OCI-LY3 (cell line): ENCODE results near the gene SHTN1.

ENCODE experiments used
- H2AFZ ChIP-seq: fragments of 200-600, 300-600 bp; shearing (Covaris generic); 2 replicates; pipeline ENCODE4 v1.6.0; 2014; ENCODE audit warnings: antibody characterized with exemption, low read depth, low read length
- H3K27ac ChIP-seq: fragments of 200-600, 300-600 bp; sonication (generic); 2 replicates; pipeline ENCODE4 v1.5.1; 2014; ENCODE audit warnings: mild to moderate bottlenecking, low read length, moderate library complexity, mixed read lengths
- H3K27me3 ChIP-seq: fragments of 200-600, 300-600 bp; sonication (generic); 2 replicates; pipeline ENCODE4 v1.6.1; 2014; ENCODE audit warnings: low read depth, low read length, mixed read lengths
- H3K36me3 ChIP-seq: fragments of 200-600, 300-600 bp; sonication (generic); replicated peaks from 2 replicates; pipeline ENCODE3; 2014; ENCODE audit warnings: low read depth, low read length, mixed read lengths
- H3K4me1 ChIP-seq: fragments of 300-600, 200-600 bp; sonication (generic); 2 replicates; pipeline ENCODE4 v1.6.1; 2014; ENCODE audit warnings: low read length, mixed read lengths
- H3K4me2 ChIP-seq: fragments of 200-600, 300-600 bp; sonication (generic); 2 replicates; pipeline ENCODE4 v1.6.1; 2014; ENCODE audit warnings: low read length, mixed read lengths
- H3K4me3 ChIP-seq: fragments of 300-600, 200-600 bp; sonication (generic); 2 replicates; pipeline ENCODE4 v1.5.1; 2014; ENCODE audit warnings: antibody characterized with exemption, mild to moderate bottlenecking, low read length, moderate library complexity
- H3K79me2 ChIP-seq: fragments of 300-600, 200-600 bp; shearing (Covaris generic); 2 replicates; pipeline ENCODE4 v1.6.1; 2014; ENCODE audit warnings: mild to moderate bottlenecking, low read length, mixed read lengths
- H3K9ac ChIP-seq: fragments of 300-600, 200-600 bp; shearing (Covaris generic); 2 replicates; pipeline ENCODE4 v1.6.0; 2014; ENCODE audit warnings: mild to moderate bottlenecking, low read length, moderate library complexity
- H3K9me3 ChIP-seq: fragments of 200-600, 300-600 bp; shearing (Covaris generic); 2 replicates; pipeline ENCODE4 v1.6.1; 2014; ENCODE audit warnings: low read length, mixed read lengths; ENCODE audit not compliant: insufficient read depth
- H4K20me1 ChIP-seq: fragments of 200-600, 300-600 bp; sonication (generic); 2 replicates; pipeline ENCODE4 v1.6.1; 2016; ENCODE audit warnings: low read length, mixed read lengths; ENCODE audit not compliant: insufficient read depth
- EZH2phosphoT487 ChIP-seq: fragments of 200-600 bp; shearing (Covaris generic); IDR thresholded peaks from 2 replicates; pipeline ENCODE4 v1.6.1; 2018; ENCODE audit warnings: antibody characterized with exemption, mixed run types, low read depth
- TF ChIP-seq, protein P1 (sequence below): fragments of 200-600, 300-600 bp; sonication (generic); IDR thresholded peaks from 2 replicates; pipeline ENCODE4 v1.5.1; 2014; ENCODE audit warnings: antibody characterized with exemption, low read length, low read depth

Gene SHTN1

DNA sequence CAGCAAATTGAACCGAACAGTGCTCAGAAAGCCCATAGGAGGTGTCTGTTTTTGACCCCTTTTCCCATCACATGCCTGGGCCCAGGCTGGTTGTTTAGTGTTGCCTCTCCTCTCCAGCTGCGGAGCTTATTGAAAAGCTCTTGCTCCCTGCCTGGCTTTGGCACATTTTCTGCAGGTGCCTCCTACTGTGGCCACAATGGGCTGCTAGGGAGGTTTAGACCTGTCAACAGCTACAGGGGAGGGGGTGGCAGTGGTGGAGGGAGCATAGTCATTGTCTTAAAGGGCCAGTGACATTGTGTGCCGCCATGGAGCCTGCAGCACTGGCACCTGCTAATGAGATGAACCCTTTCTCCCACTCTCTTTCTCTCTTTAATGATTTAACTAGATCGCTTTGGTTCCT is 168.9 kb downstream of the SHTN1 start:
- H3K79me2 ChIP-seq, result no peaks in the 10 kb centered on the region
- no peaks in the 10 kb centered on the region for H3K27me3 ChIP-seq
- no peak overlapping the region for H3K27ac ChIP-seq
- H3K4me1 ChIP-seq, result peaks cover 11% of the 10 kb centered on the region
- no peak overlapping the region for H2AFZ ChIP-seq
- H3K36me3 ChIP-seq, result no peaks in the 10 kb centered on the region
- H3K4me2 ChIP-seq, result no peak overlapping the region
- no peaks in the 10 kb centered on the region; the same call in 1 of the 2 replicates for H3K9me3 ChIP-seq
- TF ChIP-seq EZH2phosphoT487, result no peak
- no peak overlapping the region for H3K9ac ChIP-seq
- no peak overlapping the region for H3K4me3 ChIP-seq
- no peaks in the 10 kb centered on the region; the same call in 1 of the 2 replicates for H4K20me1 ChIP-seq

DNA sequence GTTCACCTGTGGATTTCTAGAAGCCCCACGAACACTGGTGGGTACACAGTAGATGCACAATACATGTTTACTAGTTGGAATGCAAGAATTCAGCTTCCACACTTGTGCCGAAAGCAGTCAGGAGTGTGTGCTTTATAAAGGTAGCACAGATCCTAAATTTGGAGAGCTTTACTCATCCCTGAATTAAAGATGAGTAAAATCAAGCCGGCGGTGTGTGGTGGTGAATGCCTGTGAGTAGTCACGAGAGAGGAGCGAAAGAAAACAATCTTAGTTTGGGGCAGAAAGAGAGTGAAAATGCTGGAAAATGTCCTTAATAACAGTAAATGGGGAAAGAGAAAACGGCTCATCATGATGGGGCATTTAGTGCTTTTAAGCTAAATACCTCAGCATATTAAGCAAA is 169.3 kb downstream of the SHTN1 start:
- TF ChIP-seq, protein P1, sequence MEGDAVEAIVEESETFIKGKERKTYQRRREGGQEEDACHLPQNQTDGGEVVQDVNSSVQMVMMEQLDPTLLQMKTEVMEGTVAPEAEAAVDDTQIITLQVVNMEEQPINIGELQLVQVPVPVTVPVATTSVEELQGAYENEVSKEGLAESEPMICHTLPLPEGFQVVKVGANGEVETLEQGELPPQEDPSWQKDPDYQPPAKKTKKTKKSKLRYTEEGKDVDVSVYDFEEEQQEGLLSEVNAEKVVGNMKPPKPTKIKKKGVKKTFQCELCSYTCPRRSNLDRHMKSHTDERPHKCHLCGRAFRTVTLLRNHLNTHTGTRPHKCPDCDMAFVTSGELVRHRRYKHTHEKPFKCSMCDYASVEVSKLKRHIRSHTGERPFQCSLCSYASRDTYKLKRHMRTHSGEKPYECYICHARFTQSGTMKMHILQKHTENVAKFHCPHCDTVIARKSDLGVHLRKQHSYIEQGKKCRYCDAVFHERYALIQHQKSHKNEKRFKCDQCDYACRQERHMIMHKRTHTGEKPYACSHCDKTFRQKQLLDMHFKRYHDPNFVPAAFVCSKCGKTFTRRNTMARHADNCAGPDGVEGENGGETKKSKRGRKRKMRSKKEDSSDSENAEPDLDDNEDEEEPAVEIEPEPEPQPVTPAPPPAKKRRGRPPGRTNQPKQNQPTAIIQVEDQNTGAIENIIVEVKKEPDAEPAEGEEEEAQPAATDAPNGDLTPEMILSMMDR, result no peak
- no peaks in the 10 kb centered on the region for H3K79me2 ChIP-seq
- no peaks in the 10 kb centered on the region for H3K27me3 ChIP-seq
- H3K4me1 ChIP-seq, result peaks cover 11% of the 10 kb centered on the region
- H3K36me3 ChIP-seq, result no peaks in the 10 kb centered on the region
- H2AFZ ChIP-seq, result no peak overlapping the region
- no peaks in the 10 kb centered on the region; the same call in 1 of the 2 replicates for H3K9me3 ChIP-seq
- no peak overlapping the region for H3K9ac ChIP-seq
- H3K4me3 ChIP-seq, result no peak overlapping the region
- no peak overlapping the region for H3K27ac ChIP-seq
- no peaks in the 10 kb centered on the region; the same call in 1 of the 2 replicates for H4K20me1 ChIP-seq
- H3K4me2 ChIP-seq, result no peak overlapping the region

DNA sequence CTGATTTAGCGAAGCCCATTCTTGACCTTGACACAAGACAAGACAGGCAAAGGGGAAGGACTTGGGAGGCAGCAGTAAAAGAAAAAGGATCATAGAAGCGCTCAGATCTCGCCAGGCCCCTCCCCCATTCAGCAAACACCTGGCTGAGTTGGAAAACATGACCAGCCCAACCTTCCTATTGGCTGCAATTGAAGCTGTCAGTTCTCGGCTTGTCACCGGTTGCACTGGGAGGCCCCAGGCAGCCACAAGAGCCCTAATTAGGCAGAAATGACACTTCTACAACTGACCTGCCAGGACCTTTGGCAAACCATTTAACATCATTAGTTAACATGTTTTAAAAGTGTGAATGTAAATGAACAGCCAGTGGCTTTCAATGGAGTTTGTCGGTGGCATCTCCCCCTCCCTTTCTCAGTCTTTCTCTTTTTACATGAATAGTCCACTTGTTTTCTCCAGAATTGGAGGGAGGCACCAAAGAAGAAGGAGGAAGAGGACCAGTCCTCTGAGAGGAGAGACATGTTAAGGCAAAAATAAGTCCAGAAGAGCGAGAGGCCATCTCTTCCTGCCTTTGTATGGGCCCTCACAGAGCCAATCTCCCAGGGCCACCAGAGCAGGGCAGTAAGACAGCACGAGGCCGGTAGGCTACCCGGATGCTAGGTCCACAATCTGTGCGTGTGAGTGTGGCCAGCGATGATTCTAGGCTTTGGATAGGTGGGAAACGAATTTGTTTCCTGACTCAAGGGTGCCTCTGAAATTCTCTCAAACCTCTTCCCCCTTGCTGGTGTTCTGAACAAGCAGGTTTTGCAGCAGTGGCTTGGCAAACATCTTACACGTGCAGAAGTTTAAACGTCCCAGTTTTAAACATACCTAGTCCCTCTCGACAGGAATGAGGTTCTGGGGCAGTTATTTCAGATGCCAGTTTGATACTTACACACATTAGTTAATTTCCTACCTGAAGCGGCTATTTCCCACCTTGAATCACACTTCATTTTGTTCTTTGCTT is 170.7 kb downstream of the SHTN1 start:
- Histone ChIP-seq H3K27me3 (no peaks in the 10 kb centered on the region), H3K9ac (no peak overlapping the region), H3K27ac (no peak overlapping the region), H2AFZ (no peak overlapping the region), H3K9me3 (no peaks in the 10 kb centered on the region; the same call in 1 of the 2 replicates), H3K4me1 (peaks cover 11% of the 10 kb centered on the region), H3K36me3 (no peaks in the 10 kb centered on the region), H4K20me1 (no peaks in the 10 kb centered on the region; the same call in 1 of the 2 replicates), H3K4me3 (no peak overlapping the region), H3K4me2 (no peak overlapping the region), H3K79me2 (no peaks in the 10 kb centered on the region)
- TF ChIP-seq EZH2phosphoT487, result no peak
- TF ChIP-seq, protein P1, result no peak

DNA sequence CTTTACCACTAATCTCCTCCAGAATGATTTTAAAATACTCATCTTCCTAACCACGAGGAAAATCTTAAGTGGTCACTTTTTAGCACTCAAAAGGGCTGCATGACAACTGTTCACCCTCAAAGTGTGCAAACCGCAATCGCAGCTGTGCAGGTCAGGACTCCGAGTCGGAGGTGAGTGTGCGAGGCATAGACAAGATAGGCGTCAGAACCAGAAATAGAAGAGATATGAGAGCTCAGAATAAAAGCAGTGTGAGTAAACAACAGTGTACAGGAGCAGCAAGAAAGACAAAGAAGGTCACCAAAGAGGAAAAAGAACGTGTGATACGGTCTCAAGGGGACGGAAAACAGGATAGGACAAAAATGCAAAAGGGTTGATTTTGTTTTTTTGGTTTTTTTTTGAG is 173.2 kb downstream of the SHTN1 start:
- Histone ChIP-seq H3K27me3 (no peaks in the 10 kb centered on the region), H4K20me1 (no peaks in the 10 kb centered on the region), H3K9ac (no peak overlapping the region), H2AFZ (no peak overlapping the region), H3K9me3 (no peaks in the 10 kb centered on the region), H3K4me2 (no peak overlapping the region), H3K27ac (no peak overlapping the region), H3K4me3 (no peak overlapping the region), H3K4me1 (no peaks in the 10 kb centered on the region), H3K79me2 (no peaks in the 10 kb centered on the region), H3K36me3 (no peaks in the 10 kb centered on the region)
- TF ChIP-seq EZH2phosphoT487, result no peak
- TF ChIP-seq, protein P1, result no peak
